Measurements from ENCODE around the gene KCNA2.

KCNA2 gene

GRCh38 chr1:110565565-110565964 lies 40.6 kb downstream of the KCNA2 start:
- Histone ChIP-seq H3K36me3 (ENCODE audit: insufficient read depth, low read length) (no peaks in the 10 kb centered on the region), H3K4me3 (ENCODE audit: low read length) (no peak overlapping the region), H2AFZ (ENCODE audit: low read depth, low read length) (no peak overlapping the region), H3K9me3 (ENCODE audit: low read length) (no peaks in the 10 kb centered on the region), H3K27me3 (ENCODE audit: insufficient read depth, low read length) (peaks cover 6% of the 10 kb centered on the region), H3K4me1 (ENCODE audit: insufficient read depth, low read length) (no peaks in the 10 kb centered on the region)

- H3K4me3 ChIP-seq (ENCODE audit: low read length), result no peak overlapping the region
- peaks cover 6% of the 10 kb centered on the region for H3K27me3 ChIP-seq (ENCODE audit: insufficient read depth, low read length)
- no peaks in the 10 kb centered on the region for H3K36me3 ChIP-seq (ENCODE audit: insufficient read depth, low read length)
- H3K4me1 ChIP-seq (ENCODE audit: insufficient read depth, low read length), result no peaks in the 10 kb centered on the region
- H2AFZ ChIP-seq (ENCODE audit: low read depth, low read length), result no peak overlapping the region
- H3K9me3 ChIP-seq (ENCODE audit: low read length), result no peaks in the 10 kb centered on the region
Observed at GRCh38 chr1:110563089-110563488, 43.1 kb downstream of the KCNA2 start.

- Histone ChIP-seq H2AFZ (ENCODE audit: low read depth, low read length) (no peak overlapping the region), H3K9me3 (ENCODE audit: low read length) (no peaks in the 10 kb centered on the region), H3K4me3 (ENCODE audit: low read length) (no peak overlapping the region), H3K4me1 (ENCODE audit: insufficient read depth, low read length) (no peaks in the 10 kb centered on the region), H3K27me3 (ENCODE audit: insufficient read depth, low read length) (peaks cover 10% of the 10 kb centered on the region), H3K36me3 (ENCODE audit: insufficient read depth, low read length) (no peaks in the 10 kb centered on the region)
Observed at GRCh38 chr1:110561596-110561995, 44.6 kb downstream of the KCNA2 start.

GRCh38 chr1:110559157-110559556 lies 47.0 kb downstream of the KCNA2 start:
- Histone ChIP-seq H3K36me3 (ENCODE audit: insufficient read depth, low read length) (no peaks in the 10 kb centered on the region), H2AFZ (ENCODE audit: low read depth, low read length) (no peak overlapping the region), H3K4me3 (ENCODE audit: low read length) (no peak overlapping the region), H3K4me1 (ENCODE audit: insufficient read depth, low read length) (no peaks in the 10 kb centered on the region), H3K27me3 (ENCODE audit: insufficient read depth, low read length) (peaks cover 35% of the 10 kb centered on the region), H3K9me3 (ENCODE audit: low read length) (no peaks in the 10 kb centered on the region)

GRCh38 chr1:110557481-110557880 lies 48.7 kb downstream of the KCNA2 start:
- no peaks in the 10 kb centered on the region for H3K9me3 ChIP-seq (ENCODE audit: low read length)
- H3K27me3 ChIP-seq (ENCODE audit: insufficient read depth, low read length), result peaks cover 43% of the 10 kb centered on the region
- no peak overlapping the region for H2AFZ ChIP-seq (ENCODE audit: low read depth, low read length)
- no peak overlapping the region for H3K4me3 ChIP-seq (ENCODE audit: low read length)
- no peaks in the 10 kb centered on the region for H3K4me1 ChIP-seq (ENCODE audit: insufficient read depth, low read length)
- no peaks in the 10 kb centered on the region for H3K36me3 ChIP-seq (ENCODE audit: insufficient read depth, low read length)

DNA sequence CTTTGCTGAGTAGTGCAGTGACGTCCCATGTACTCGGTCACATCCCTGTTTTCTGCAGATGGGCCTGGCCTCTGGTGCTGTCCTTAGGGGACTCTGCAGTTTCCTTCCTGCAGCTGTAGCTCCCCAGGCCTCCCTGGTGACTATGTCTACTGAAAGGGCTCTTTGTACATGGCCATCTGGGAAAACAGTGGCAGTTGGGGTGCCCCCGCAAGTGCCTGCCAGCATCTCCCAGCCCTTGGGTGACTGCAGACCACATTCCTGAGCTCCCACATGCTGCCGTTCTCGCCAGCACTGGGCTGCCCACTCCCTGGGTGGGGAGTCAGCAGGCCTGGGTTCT lies 49.7 kb downstream of the KCNA2 start:
- H2AFZ ChIP-seq (ENCODE audit: low read depth, low read length), result no peak overlapping the region
- no peaks in the 10 kb centered on the region for H3K4me1 ChIP-seq (ENCODE audit: insufficient read depth, low read length)
- H3K36me3 ChIP-seq (ENCODE audit: insufficient read depth, low read length), result no peaks in the 10 kb centered on the region
- no peak overlapping the region for H3K4me3 ChIP-seq (ENCODE audit: low read length)
- no peaks in the 10 kb centered on the region for H3K9me3 ChIP-seq (ENCODE audit: low read length)
- peaks cover 43% of the 10 kb centered on the region for H3K27me3 ChIP-seq (ENCODE audit: insufficient read depth, low read length)

DNA sequence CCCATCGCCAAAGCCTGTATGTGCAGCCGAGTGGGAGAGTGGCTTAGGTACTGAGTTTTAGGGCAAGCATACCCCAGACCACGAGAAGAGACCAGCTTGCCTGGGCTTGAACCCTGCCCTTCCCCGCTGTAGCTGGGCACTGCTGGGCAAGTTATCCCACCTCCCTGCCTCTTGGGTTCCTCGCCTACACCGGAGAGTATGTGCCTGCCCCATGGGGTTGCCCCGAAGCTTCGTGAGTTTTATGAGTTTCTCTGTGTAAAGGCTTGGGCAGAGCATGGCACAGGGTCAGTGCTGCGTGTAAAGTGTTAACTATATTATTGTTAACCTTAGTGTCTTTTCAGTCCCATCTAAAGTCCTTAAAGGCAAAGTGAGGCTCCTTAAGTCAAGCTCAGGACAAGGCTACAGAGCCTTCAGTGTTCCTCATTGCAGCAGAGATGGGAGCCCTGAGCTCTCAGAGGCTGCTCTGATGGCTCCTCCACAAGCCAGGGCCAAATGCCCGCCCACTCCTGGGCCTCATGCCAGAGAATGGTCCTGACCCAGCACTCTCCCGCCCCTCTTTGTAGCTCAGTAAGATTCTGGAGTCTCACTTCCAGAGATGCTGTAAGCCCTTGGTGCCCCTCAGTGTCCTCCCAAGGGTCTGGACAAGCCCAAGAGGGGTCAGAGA lies 50.2 kb downstream of the KCNA2 start:
- H3K4me3 ChIP-seq (ENCODE audit: low read length), result no peak overlapping the region

DNA sequence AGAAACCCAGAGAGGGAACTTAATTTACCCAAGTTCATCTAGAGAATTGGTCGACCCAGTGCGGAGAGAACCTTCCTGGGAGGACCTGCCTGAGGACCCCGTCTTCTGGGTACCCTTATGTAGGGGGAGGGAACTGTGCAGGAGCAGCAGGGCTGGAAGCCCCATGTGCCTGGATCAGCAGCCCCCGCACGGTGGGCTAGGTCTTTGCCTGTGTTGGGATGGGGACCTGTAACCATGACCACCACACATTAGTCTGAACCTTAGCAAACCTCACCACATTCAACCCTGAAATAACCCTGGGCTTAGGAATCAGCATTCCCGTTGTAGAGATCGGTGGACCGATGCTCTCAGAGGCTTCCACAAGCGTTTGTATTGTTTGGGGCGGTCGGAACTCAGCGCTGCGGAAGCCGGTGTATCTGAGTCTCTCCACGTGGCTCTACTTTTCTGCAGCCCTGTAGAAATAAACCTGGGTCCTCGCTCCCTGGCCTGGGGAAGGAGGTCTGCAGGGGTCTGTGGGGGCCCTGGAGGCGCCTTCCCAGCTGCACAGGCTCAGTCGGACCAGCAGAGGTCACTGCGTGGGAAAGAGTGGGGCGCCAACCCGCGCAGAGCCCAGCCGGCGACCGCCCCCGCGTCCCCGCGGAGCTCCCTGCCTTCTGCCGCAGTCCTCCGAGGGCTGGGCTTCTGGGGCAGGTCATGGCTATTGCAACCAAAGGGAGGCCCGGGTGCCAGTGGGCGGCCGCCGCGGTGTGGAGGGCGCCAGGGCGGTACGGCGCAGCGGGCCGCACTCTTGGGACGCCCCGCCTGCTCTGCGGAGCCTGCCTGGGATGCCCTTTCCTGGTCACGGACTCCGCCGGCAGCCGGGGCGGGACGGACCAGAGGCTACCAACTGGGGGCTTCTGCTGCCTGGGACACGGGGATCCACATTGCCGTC lies 51.0 kb downstream of the KCNA2 start:
- H2AFZ ChIP-seq (ENCODE audit: low read depth, low read length), result no peak overlapping the region
- no peak overlapping the region for H3K4me3 ChIP-seq (ENCODE audit: low read length)
- peaks cover 51% of the 10 kb centered on the region for H3K27me3 ChIP-seq (ENCODE audit: insufficient read depth, low read length)
- H3K9me3 ChIP-seq (ENCODE audit: low read length), result no peaks in the 10 kb centered on the region
- H3K4me1 ChIP-seq (ENCODE audit: insufficient read depth, low read length), result no peaks in the 10 kb centered on the region
- no peaks in the 10 kb centered on the region for H3K36me3 ChIP-seq (ENCODE audit: insufficient read depth, low read length)

More for the DNA sequence above, 50.2 kb downstream of the KCNA2 start:
- no peaks in the 10 kb centered on the region for H3K4me1 ChIP-seq (ENCODE audit: insufficient read depth, low read length)
- no peak overlapping the region for H2AFZ ChIP-seq (ENCODE audit: low read depth, low read length)
- peaks cover 44% of the 10 kb centered on the region for H3K27me3 ChIP-seq (ENCODE audit: insufficient read depth, low read length)
- no peaks in the 10 kb centered on the region for H3K9me3 ChIP-seq (ENCODE audit: low read length)
- H3K36me3 ChIP-seq (ENCODE audit: insufficient read depth, low read length), result no peaks in the 10 kb centered on the region

DNA sequence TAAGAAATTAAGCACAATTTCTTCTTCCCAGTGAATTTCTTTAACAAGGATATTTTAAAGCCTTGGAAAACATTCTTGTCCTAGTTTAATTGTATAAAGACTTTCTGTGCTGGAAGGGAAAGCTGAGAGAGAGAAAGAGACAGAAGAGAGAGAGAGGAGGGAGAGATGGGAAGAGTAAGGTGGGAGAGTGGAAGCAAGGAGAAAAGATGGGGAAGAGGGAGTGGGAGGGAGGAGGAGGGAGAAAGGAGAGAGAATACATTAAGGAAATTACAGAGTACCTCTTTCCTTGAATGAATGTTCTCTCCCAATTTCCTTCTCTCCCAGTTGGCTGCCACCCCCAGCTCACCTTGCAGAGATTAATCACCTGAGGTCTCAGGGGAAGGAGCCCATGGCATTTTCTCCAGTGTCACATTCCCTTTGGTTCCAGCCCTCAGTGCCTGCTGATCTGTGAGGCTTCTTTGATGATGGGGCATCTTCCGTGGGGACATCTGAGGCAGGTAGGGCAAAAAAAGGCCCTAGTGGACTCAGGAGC lies 54.8 kb downstream of the KCNA2 start:
- H3K9me3 ChIP-seq (ENCODE audit: low read length), result no peaks in the 10 kb centered on the region
- no peak overlapping the region for H2AFZ ChIP-seq (ENCODE audit: low read depth, low read length)
- no peak overlapping the region for H3K4me3 ChIP-seq (ENCODE audit: low read length)
- H3K36me3 ChIP-seq (ENCODE audit: insufficient read depth, low read length), result no peaks in the 10 kb centered on the region
- H3K4me1 ChIP-seq (ENCODE audit: insufficient read depth, low read length), result no peaks in the 10 kb centered on the region
- H3K27me3 ChIP-seq (ENCODE audit: insufficient read depth, low read length), result peaks cover 41% of the 10 kb centered on the region

DNA sequence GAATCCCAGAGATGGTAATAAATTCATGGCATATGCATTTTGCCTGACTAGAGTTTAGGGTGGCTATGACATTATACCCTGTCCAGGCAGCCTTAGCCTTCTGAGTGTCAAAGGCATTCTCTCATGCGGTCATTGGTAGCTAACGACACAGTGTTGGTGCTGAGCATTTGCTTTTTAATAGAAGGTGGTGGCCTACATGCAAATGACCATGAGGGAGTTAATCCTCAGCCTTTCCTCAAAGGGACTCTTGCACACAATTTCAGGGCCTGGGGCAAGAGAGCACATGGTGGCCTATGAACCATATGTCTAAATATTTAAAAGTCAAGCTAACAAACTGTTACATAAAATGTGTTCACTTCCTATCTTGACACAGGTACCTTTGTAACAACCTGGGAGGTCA lies 56.3 kb downstream of the KCNA2 start:
- peaks cover 26% of the 10 kb centered on the region for H3K27me3 ChIP-seq (ENCODE audit: insufficient read depth, low read length)
- no peaks in the 10 kb centered on the region for H3K4me1 ChIP-seq (ENCODE audit: insufficient read depth, low read length)
- H3K36me3 ChIP-seq (ENCODE audit: insufficient read depth, low read length), result no peaks in the 10 kb centered on the region
- no peak overlapping the region for H2AFZ ChIP-seq (ENCODE audit: low read depth, low read length)
- no peak overlapping the region for H3K4me3 ChIP-seq (ENCODE audit: low read length)
- no peaks in the 10 kb centered on the region for H3K9me3 ChIP-seq (ENCODE audit: low read length)

DNA sequence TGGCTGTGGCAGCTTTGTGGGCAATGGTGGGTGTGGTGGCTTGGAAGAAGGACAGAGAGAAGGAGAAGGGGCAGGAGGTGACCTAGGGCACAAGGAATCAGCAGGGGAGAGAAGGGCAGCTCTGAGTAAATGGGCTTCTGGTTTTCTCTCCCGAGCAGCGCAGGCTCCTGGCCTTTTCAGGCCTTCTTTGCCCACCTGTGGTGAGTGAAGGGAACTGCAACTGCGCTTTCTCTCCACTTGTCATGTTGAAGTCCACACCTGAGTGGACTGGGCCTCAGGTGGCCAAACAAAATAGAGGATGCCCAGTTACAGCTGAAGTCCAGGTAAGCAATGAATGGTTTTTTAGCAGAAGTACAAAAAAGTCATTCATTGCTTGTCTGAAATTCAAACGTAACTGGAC lies 57.8 kb downstream of the KCNA2 start:
- Histone ChIP-seq H3K27me3 (ENCODE audit: insufficient read depth, low read length) (peaks cover 18% of the 10 kb centered on the region), H3K36me3 (ENCODE audit: insufficient read depth, low read length) (no peaks in the 10 kb centered on the region)

DNA sequence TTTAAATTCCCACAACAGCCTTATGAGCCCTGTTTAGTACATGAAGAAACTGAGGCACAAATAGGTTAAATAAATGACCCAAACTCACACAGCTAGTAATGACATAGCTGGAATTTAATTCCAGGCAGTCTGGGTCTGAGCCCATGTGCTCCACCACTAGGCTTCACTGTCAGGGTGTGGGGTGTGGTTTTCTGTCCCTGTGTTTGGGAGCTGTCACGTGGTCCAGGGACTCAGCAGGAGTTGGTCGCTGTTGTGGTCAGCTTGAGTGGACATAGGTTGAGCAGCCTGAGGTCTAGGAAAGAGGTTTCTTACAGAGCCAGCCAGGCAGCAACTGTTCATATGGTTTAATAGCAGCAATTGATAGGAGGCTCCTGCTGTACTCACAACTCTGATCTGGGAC lies 59.1 kb downstream of the KCNA2 start:
- no peak overlapping the region for H2AFZ ChIP-seq (ENCODE audit: low read depth, low read length)
- peaks cover 12% of the 10 kb centered on the region for H3K27me3 ChIP-seq (ENCODE audit: insufficient read depth, low read length)
- no peaks in the 10 kb centered on the region for H3K36me3 ChIP-seq (ENCODE audit: insufficient read depth, low read length)
- H3K4me1 ChIP-seq (ENCODE audit: insufficient read depth, low read length), result no peaks in the 10 kb centered on the region
- no peaks in the 10 kb centered on the region for H3K9me3 ChIP-seq (ENCODE audit: low read length)
- H3K4me3 ChIP-seq (ENCODE audit: low read length), result no peak overlapping the region

More for the DNA sequence above, 57.8 kb downstream of the KCNA2 start:
- Histone ChIP-seq H3K4me1 (ENCODE audit: insufficient read depth, low read length) (no peaks in the 10 kb centered on the region), H3K4me3 (ENCODE audit: low read length) (no peak overlapping the region), H2AFZ (ENCODE audit: low read depth, low read length) (no peak overlapping the region), H3K9me3 (ENCODE audit: low read length) (no peaks in the 10 kb centered on the region)

DNA sequence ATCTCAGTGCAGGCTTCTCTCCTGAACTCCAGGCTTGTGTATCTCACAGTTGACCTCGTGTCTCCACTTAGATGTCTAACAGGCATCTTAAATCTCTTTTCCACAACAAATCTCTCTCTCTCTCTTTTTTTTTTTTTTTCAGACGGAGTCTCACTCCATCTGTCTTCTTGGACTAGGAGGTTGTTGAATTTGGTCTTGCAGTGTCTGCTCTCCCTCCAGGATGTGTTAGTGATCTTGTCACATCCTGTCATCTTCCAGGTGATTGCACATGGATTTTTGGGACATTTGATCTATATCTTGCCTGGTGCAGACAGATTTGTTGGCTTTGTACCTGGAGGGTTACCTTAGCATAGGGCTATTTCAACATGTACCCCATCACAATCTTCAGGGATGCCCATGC lies 60.7 kb downstream of the KCNA2 start:
- Histone ChIP-seq H3K4me3 (ENCODE audit: low read length) (no peak overlapping the region), H3K9me3 (ENCODE audit: low read length) (no peaks in the 10 kb centered on the region), H3K27me3 (ENCODE audit: insufficient read depth, low read length) (peaks cover 6% of the 10 kb centered on the region), H3K36me3 (ENCODE audit: insufficient read depth, low read length) (no peaks in the 10 kb centered on the region), H3K4me1 (ENCODE audit: insufficient read depth, low read length) (no peaks in the 10 kb centered on the region), H2AFZ (ENCODE audit: low read depth, low read length) (no peak overlapping the region)

All from neuron (in vitro differentiated cells).